K562 (cell line): ENCODE data around the gene ACRBP. TPM values are rescaled to one million over a fixed set of nuclear protein-coding genes. Genes with fewer than 3 reads are reported as not detected.

ENCODE experiments used
- ATF7 ChIP-seq: fragments of 450-650 bp; IDR thresholded peaks from 2 replicates; pipeline ENCODE4 v1.7.1; 2014; ENCODE audit warnings: mild to moderate bottlenecking, moderate library complexity
- GABPA ChIP-seq: fragments of 200-800 bp; sonication (Bioruptor generic); conservative IDR thresholded peaks from 2 replicates; pipeline ENCODE4 v1.6.1; 2016; ENCODE audit warnings: low read depth, missing genetic modification characterization, missing compliant biosample characterization
- JUND ChIP-seq, 2 experiments: IDR thresholded peaks; 2 replicates in 1 of 2; 3 replicates in 1 of 2; pipeline ENCODE4 v1.6.1; 2011; ENCODE audit warnings: borderline replicate concordance in 2 of 2, low read depth in 2 of 2, low read length in 2 of 2, improper control_type of control experiment in 1 of 2, missing biosample characterization in 1 of 2, missing genetic modification characterization in 1 of 2, missing genetic modification reagents in 1 of 2
- KDM1A ChIP-seq, 2 experiments: fragments of 450-650 bp; IDR thresholded peaks; 2 replicates each; pipeline ENCODE4 v1.6.1; 2016; ENCODE audit warnings: mild to moderate bottlenecking in 2 of 2
- NFRKB ChIP-seq: fragments of 450-650 bp; IDR thresholded peaks from 2 replicates; pipeline ENCODE4 v1.6.1; 2016; ENCODE audit warnings: low read depth
- RCOR1 ChIP-seq, 2 experiments: IDR thresholded peaks; 2 replicates each; pipeline ENCODE4 v1.6.1; 2012; ENCODE audit warnings: low read depth in 2 of 2, low read length in 2 of 2, borderline replicate concordance in 1 of 2, improper control_type of control experiment in 1 of 2
- SMARCE1 ChIP-seq: fragments of 450-650 bp; IDR thresholded peaks from 2 replicates; pipeline ENCODE4 v1.7.1; 2016; ENCODE audit warnings: mild to moderate bottlenecking
- STAT6 ChIP-seq: sonication (generic); formaldehyde crosslinking; IDR thresholded peaks from 2 replicates; pipeline ENCODE4 v1.8.1; 2023; ENCODE audit warnings: mild to moderate bottlenecking, missing genetic modification reagents
- YY1 ChIP-seq, 3 experiments: IDR thresholded peaks; 2 replicates each; pipeline ENCODE4 v1.6.1; 2011; ENCODE audit warnings: low read length in 2 of 3, mild to moderate bottlenecking in 2 of 3, moderate library complexity in 2 of 3, borderline replicate concordance in 1 of 3, control low read depth in 1 of 3, low read depth in 1 of 3; ENCODE audit not compliant: insufficient read depth in 3 of 3, insufficient replicate concordance in 2 of 3, control insufficient read depth in 1 of 3, insufficient read length in 1 of 3; ENCODE audit errors: extremely low read depth in 1 of 3
- ZFX ChIP-seq: sonication (generic); formaldehyde crosslinking; IDR thresholded peaks from 2 replicates; pipeline ENCODE4 v1.8.0; 2022; ENCODE audit warnings: mild to moderate bottlenecking, missing genetic modification reagents, moderate library complexity
- ZNF444 ChIP-seq: fragments of 250-450 bp; sonication (Bioruptor Pico); IDR thresholded peaks from 2 replicates; pipeline ENCODE4 v1.4.0; 2020; ENCODE audit warnings: mild to moderate bottlenecking, moderate library complexity
- ZNF589 ChIP-seq: fragments of 200-800 bp; sonication (Bioruptor generic); IDR thresholded peaks from 2 replicates; pipeline ENCODE4 v1.6.1; 2016; ENCODE audit warnings: low read depth, missing genetic modification characterization, missing compliant biosample characterization
- ZNF609 ChIP-seq: sonication (generic); formaldehyde crosslinking; IDR thresholded peaks from 2 replicates; pipeline ENCODE4 v1.8.1; 2023; ENCODE audit warnings: missing genetic modification reagents, mild to moderate bottlenecking, borderline replicate concordance
- ZNF766 ChIP-seq: fragments of 200-800 bp; sonication (Bioruptor generic); conservative IDR thresholded peaks from 2 replicates; pipeline ENCODE4 v1.6.1; 2016; ENCODE audit warnings: missing genetic modification characterization, missing compliant biosample characterization
- polyA plus RNA-seq, 8 experiments: library from polyadenylated mRNA; depleted of rRNA in 4 of 8; stranded (reverse) in 5 of 8; unstranded in 3 of 8; fragments of >200 nt; fragmentation: Nextera tagmentation in 2 of 8; fragmentation: Illumina TruSeq in 1 of 8; extraction: Ambion mirVana in 2 of 8; extraction: Trizol in 1 of 8; gene quantifications; 2 replicates each; pipeline versions ENCODE4 v1.2.1 to v1.2.3, GENCODE V29; 2011 to 2014; ENCODE audit warnings: inconsistent platforms in 1 of 8, missing spikeins in 1 of 8
- total RNA-seq, 7 experiments: library from RNA; depleted of rRNA in 6 of 7; stranded (reverse); fragments of >200 nt in 6 of 7; fragmentation: Illumina TruSeq in 2 of 7; extraction: Trizol in 2 of 7; gene quantifications; 2 replicates each; pipeline versions ENCODE4 v1.2.1 to v1.2.3, GENCODE V29; 2011 to 2021; ENCODE audit warnings: low replicate concordance in 1 of 7

ACRBP gene
- total and polyA plus RNA-seq, 9 of the 15 experiments (the other 6 are each of a cell fraction or from before 2014, with no cell fraction given) = 3.1 to 31.8 (median 8.4) TPM

GRCh38 chr12:6635375-6635855 is 11.8 kb downstream of the ACRBP start (continued):
- TF ChIP-seq STAT6 (CRISPR knock-in tag) (no peak), JUND (IDR thresholded peaks at IDR 0.05; ENCODE audit: borderline replicate concordance, low read depth, low read length) (peak; percentile 44), JUND (tag; IDR thresholded peaks at IDR 0.05; ENCODE audit: borderline replicate concordance, low read depth, low read length) (no peak), ZNF444 (CRISPR knock-in tag) (peak; percentile 84; the same call in 1 of the 2 replicates), YY1 (IDR thresholded peaks at IDR 0.05; ENCODE audit: borderline replicate concordance in 1 of 3, control insufficient read depth in 1 of 3, extremely low read depth in 1 of 3, insufficient read depth in 3 of 3, insufficient read length in 1 of 3, insufficient replicate concordance in 2 of 3, low read depth in 1 of 3, low read length in 2 of 3) (no peak), ZNF589 (CRISPR knock-in tag) (peak; percentile 61; the same call in 1 of the 2 replicates), SMARCE1 (peak; percentile 31; the same call in 1 of the 2 replicates), ATF7 (peak; percentile 6; the same call in 1 of the 2 replicates), GABPA (peak; percentile 25; the same call in 1 of the 2 replicates), NFRKB (0 out of 2 replicates have a peak, but pooled peaks have one; percentile 11), RCOR1 (IDR thresholded peaks at IDR 0.05; ENCODE audit: borderline replicate concordance in 1 of 2, low read depth in 2 of 2, low read length in 2 of 2) (peak in 1 of 2 experiments; percentile 23; a peak in 1 of 4 replicates), ZFX (peak; percentile 50; the same call in 1 of the 2 replicates), ZNF609 (CRISPR knock-in tag) (no peak), KDM1A (IDR thresholded peaks at IDR 0.05) (peak in 1 of 2 experiments; percentile 69; a peak in 2 of 4 replicates), ZNF766 (CRISPR knock-in tag) (0 out of 2 replicates have a peak, but pooled peaks have one; percentile 30)
